GM12872 (cell line): ENCODE data around the gene OPCML.

Experiments used
- CTCF ChIP-seq: IDR thresholded peaks from 3 replicates; pipeline ENCODE4 v1.5.1; 2011; ENCODE audit warnings: low read depth, mild to moderate bottlenecking, low read length, moderate library complexity; ENCODE audit not compliant: insufficient read depth

OPCML gene

GRCh38 chr11:133531971-133532651 is at the start of gene OPCML:
Gene OPCML (minus strand): TSS chr11:133532501.
- no peak for TF ChIP-seq CTCF

GRCh38 chr11:133581091-133581490 is 48.8 kb upstream of the OPCML start:
- TF ChIP-seq CTCF, result no peak

- TF ChIP-seq CTCF, result no peak
Observed at GRCh38 chr11:133579165-133580031, 47.1 kb upstream of the OPCML start.

- no peak for TF ChIP-seq CTCF
Observed at GRCh38 chr11:133577403-133577802, 45.1 kb upstream of the OPCML start.

- TF ChIP-seq CTCF, result peak; percentile 45; the same call in 2 of the 3 replicates
Observed at GRCh38 chr11:133576351-133576750, 44.0 kb upstream of the OPCML start.

- TF ChIP-seq CTCF, result no peak
Observed at GRCh38 chr11:133573081-133573480, 40.8 kb upstream of the OPCML start.

- TF ChIP-seq CTCF, result no peak
Observed at GRCh38 chr11:133570376-133570775, 38.1 kb upstream of the OPCML start.
